ENCODE data around the gene PURA. TPM values are rescaled to one million over a fixed set of nuclear protein-coding genes. Genes with fewer than 3 reads are reported as not detected.

The PURA gene
- total and polyA plus RNA-seq, 2 of the 13 experiments (the other 11 are each of a cell fraction or from before 2014, with no cell fraction given) = 2.0 to 5.0 TPM

GRCh38 chr5:140107312-140108092, 6.4 kb upstream of the PURA start (continued):
- TF ChIP-seq HOXA9 (CRISPR knock-in tag; IDR thresholded peaks at IDR 0.05; ENCODE audit: borderline replicate concordance) (no peak), ZNF263 (CRISPR knock-in tag; IDR thresholded peaks at IDR 0.05) (peak; percentile 94), ZNF232 (CRISPR knock-in tag; IDR thresholded peaks at IDR 0.05; ENCODE audit: borderline replicate concordance) (peak; percentile 64; the same call in 1 of the 2 replicates), RBM22 (optimal IDR thresholded peaks at IDR 0.05; ENCODE audit: low read length) (no peak), BRD4 (CRISPR knock-in tag; IDR thresholded peaks at IDR 0.05) (peak; percentile 75; the same call in 1 of the 2 replicates), EZH2 (conservative IDR thresholded peaks at IDR 0.05; ENCODE audit: low read depth, low read length) (no peak), NKX3-1 (CRISPR knock-in tag; IDR thresholded peaks at IDR 0.05) (peak; percentile 81; the same call in 1 of the 2 replicates), TRAFD1 (CRISPR knock-in tag; IDR thresholded peaks at IDR 0.05; ENCODE audit: borderline replicate concordance) (no peak), ZFY (CRISPR knock-in tag; IDR thresholded peaks at IDR 0.05) (peak; percentile 98), TSC22D2 (CRISPR knock-in tag; IDR thresholded peaks at IDR 0.05; ENCODE audit: borderline replicate concordance) (peak; percentile 75; the same call in 1 of the 2 replicates), SOX5 (CRISPR knock-in tag; IDR thresholded peaks at IDR 0.05; ENCODE audit: borderline replicate concordance) (peak; percentile 29; the same call in 1 of the 2 replicates), ONECUT2 (CRISPR knock-in tag; IDR thresholded peaks at IDR 0.05) (0 out of 2 replicates have a peak, but pooled peaks have one; percentile 20), ZNF20 (CRISPR knock-in tag; IDR thresholded peaks at IDR 0.05) (no peak), SUZ12 (IDR thresholded peaks at IDR 0.05; ENCODE audit: low read depth, low read length) (no peak), ZNF549 (CRISPR knock-in tag; IDR thresholded peaks at IDR 0.05) (0 out of 2 replicates have a peak, but pooled peaks have one; percentile 69), NCOA1 (CRISPR knock-in tag; IDR thresholded peaks at IDR 0.05) (peak; percentile 71; the same call in 1 of the 2 replicates), ZNF12 (CRISPR knock-in tag; IDR thresholded peaks at IDR 0.05) (no peak; the same call in 1 of the 2 replicates), ZNF552 (CRISPR knock-in tag; IDR thresholded peaks at IDR 0.05; ENCODE audit: borderline replicate concordance) (0 out of 2 replicates have a peak, but pooled peaks have one; percentile 31), ZSCAN29 (CRISPR knock-in tag; conservative IDR thresholded peaks at IDR 0.05) (no peak), ARNT (IDR thresholded peaks at IDR 0.05) (no peak)
- TF ChIP-seq, protein P1, sequence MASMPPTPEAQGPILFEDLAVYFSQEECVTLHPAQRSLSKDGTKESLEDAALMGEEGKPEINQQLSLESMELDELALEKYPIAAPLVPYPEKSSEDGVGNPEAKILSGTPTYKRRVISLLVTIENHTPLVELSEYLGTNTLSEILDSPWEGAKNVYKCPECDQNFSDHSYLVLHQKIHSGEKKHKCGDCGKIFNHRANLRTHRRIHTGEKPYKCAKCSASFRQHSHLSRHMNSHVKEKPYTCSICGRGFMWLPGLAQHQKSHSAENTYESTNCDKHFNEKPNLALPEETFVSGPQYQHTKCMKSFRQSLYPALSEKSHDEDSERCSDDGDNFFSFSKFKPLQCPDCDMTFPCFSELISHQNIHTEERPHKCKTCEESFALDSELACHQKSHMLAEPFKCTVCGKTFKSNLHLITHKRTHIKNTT (CRISPR knock-in tag; IDR thresholded peaks at IDR 0.05) = no peak
- TF ChIP-seq, protein P2, sequence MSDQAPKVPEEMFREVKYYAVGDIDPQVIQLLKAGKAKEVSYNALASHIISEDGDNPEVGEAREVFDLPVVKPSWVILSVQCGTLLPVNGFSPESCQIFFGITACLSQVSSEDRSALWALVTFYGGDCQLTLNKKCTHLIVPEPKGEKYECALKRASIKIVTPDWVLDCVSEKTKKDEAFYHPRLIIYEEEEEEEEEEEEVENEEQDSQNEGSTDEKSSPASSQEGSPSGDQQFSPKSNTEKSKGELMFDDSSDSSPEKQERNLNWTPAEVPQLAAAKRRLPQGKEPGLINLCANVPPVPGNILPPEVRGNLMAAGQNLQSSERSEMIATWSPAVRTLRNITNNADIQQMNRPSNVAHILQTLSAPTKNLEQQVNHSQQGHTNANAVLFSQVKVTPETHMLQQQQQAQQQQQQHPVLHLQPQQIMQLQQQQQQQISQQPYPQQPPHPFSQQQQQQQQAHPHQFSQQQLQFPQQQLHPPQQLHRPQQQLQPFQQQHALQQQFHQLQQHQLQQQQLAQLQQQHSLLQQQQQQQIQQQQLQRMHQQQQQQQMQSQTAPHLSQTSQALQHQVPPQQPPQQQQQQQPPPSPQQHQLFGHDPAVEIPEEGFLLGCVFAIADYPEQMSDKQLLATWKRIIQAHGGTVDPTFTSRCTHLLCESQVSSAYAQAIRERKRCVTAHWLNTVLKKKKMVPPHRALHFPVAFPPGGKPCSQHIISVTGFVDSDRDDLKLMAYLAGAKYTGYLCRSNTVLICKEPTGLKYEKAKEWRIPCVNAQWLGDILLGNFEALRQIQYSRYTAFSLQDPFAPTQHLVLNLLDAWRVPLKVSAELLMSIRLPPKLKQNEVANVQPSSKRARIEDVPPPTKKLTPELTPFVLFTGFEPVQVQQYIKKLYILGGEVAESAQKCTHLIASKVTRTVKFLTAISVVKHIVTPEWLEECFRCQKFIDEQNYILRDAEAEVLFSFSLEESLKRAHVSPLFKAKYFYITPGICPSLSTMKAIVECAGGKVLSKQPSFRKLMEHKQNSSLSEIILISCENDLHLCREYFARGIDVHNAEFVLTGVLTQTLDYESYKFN (CRISPR knock-in tag; conservative IDR thresholded peaks at IDR 0.05) = peak; percentile 22; the same call in 1 of the 2 replicates
- TF ChIP-seq, protein P3, sequence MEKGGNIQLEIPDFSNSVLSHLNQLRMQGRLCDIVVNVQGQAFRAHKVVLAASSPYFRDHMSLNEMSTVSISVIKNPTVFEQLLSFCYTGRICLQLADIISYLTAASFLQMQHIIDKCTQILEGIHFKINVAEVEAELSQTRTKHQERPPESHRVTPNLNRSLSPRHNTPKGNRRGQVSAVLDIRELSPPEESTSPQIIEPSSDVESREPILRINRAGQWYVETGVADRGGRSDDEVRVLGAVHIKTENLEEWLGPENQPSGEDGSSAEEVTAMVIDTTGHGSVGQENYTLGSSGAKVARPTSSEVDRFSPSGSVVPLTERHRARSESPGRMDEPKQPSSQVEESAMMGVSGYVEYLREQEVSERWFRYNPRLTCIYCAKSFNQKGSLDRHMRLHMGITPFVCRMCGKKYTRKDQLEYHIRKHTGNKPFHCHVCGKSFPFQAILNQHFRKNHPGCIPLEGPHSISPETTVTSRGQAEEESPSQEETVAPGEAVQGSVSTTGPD (CRISPR knock-in tag; IDR thresholded peaks at IDR 0.05) = no peak
